Right lobe of liver (tissue), 6 donors: Measurements from ENCODE around the gene DNAJC11. TPM values are rescaled to one million over a fixed set of nuclear protein-coding genes. Genes with fewer than 3 reads are reported as not detected.

ENCODE experiments used
- ATAC-seq, 4 donors: fragments of 200-7000 bp; cut with Tn5 transposase; one replicate each; pipeline ENCODE4 v1.9.1; 2020; ENCODE audit warnings: mild to moderate bottlenecking in 4 of 4, moderate library complexity in 4 of 4
- DNase-seq, 3 donors: peaks; one replicate each; pipeline ENCODE4 v3.0.0-alpha.2; 2020
- H3K27ac ChIP-seq, 3 donors: fragments of 200-600 bp; one replicate each; pipeline ENCODE4 v1.8.0; 2022
- H3K27me3 ChIP-seq, 2 donors: fragments of 200-600 bp; one replicate each; pipeline ENCODE4 v1.8.0; 2022
- H3K36me3 ChIP-seq, 4 donors: fragments of 200-600 bp; sonication (generic) in 1 of 4; one replicate each; pipeline versions ENCODE4 v1.5.1 to v1.8.0; 2017 to 2022; ENCODE audit warnings: control low read depth in 1 of 4
- H3K4me1 ChIP-seq, 4 donors: fragments of 200-600 bp; sonication (generic) in 1 of 4; one replicate each; pipeline versions ENCODE4 v1.5.1 to v1.8.0; 2017 to 2022; ENCODE audit warnings: control low read depth in 1 of 4
- H3K4me3 ChIP-seq, 3 donors: fragments of 200-600 bp; one replicate each; pipeline ENCODE4 v1.8.0; 2022
- H3K9me3 ChIP-seq, 4 donors: fragments of 200-600 bp; sonication (generic) in 1 of 4; one replicate each; pipeline versions ENCODE4 v1.5.1 to v1.8.0; 2017 to 2022; ENCODE audit warnings: control low read depth in 1 of 4
- CTCF ChIP-seq, 4 donors: fragments of 200-600 bp in 3 of 4; fragments of 450-650 bp in 1 of 4; IDR thresholded peaks; one replicate each; pipeline versions ENCODE4 v1.5.1 to v1.8.0; 2016 to 2022; ENCODE audit warnings: antibody characterized with exemption in 4 of 4, mild to moderate bottlenecking in 2 of 4
- POLR2A ChIP-seq: fragments of 450-650 bp; IDR thresholded peaks from one replicate; pipeline ENCODE4 v1.6.1; 2017; ENCODE audit warnings: antibody characterized with exemption, mild to moderate bottlenecking
- WGBS: methylation state at CpG from one replicate; pipeline ENCODE4 v1.1.6; 2018; ENCODE audit warnings: low coverage, low lambda C conversion rate; ENCODE audit not compliant: insufficient coverage; ENCODE audit errors: missing lambda C conversion rate; 5-methylcytosine and 5-hydroxymethylcytosine counted together
- intact Hi-C, 2 donors: fragments of 100-400 bp; cut with DNase I; formaldehyde crosslinking; loops; one replicate each; pipeline versions ENCODE4 v1.11.2 to v1.14.1; 2022
- total RNA-seq, 6 experiments: library from RNA; depleted of rRNA in 2 of 6; stranded (reverse); fragments of >200 nt in 2 of 6; fragmentation: NEBNext Ultra II Directional in 3 of 6; extraction: Animal tissue kit (Norgen Biotek cat#: 25700) in 3 of 6; gene quantifications; one replicate each; pipeline versions ENCODE4 v1.1.0 to v1.2.4, GENCODE V29; 2016 to 2023
- donor health status: DM: no; HTN: yes; CAD: no.
- donor health status: DM: no; HTN: no; CAD: no.
- donor health status: DM: no; HTN: no; CAD: no.
- donor health status: DM: no; HTN: yes; CAD: no.
- donor health status: DM: no; HTN: yes; CAD: no.

The DNAJC11 gene
- total RNA-seq, 6 experiments from 2014 or later, result 24.9 to 36.0 (median 28.6) TPM

- Histone ChIP-seq H3K4me1 (peaks cover 0 to 31% (median 17%) of the 10 kb centered on the region in 4 donors), H3K27ac (no peak overlapping the region), H3K9me3 (no peaks in the 10 kb centered on the region), H3K27me3 (no peaks in the 10 kb centered on the region), H3K36me3 (peaks cover 0 to 19% (median 4%) of the 10 kb centered on the region in 4 donors), H3K4me3 (no peak overlapping the region)
- no peak for DNase-seq
- WGBS, result 100% methylated on average over 2 of the region's 12 CpGs
- intact Hi-C loops, result no loop called here
- TF ChIP-seq CTCF (IDR thresholded peaks at IDR 0.05) (no peak), POLR2A (no peak)
- no peak for ATAC-seq
Measured at GRCh38 chr1:6585081-6585722, 116.4 kb downstream of the DNAJC11 start.

Other genes starting within 250 kb of the DNAJC11 start
- 1 to 10 TPM; 1.1 to 3.2 (median 2.1) TPM for gene TNFRSF25, start 235.6 kb downstream of the DNAJC11 start, total RNA-seq
- gene PLEKHG5, start 210.1 kb downstream of the DNAJC11 start, total RNA-seq, result 1 to 10 TPM in 5 of 6 experiments, under 1 TPM in 1; 0.70 to 2.3 (median 1.5) TPM
- gene NOL9, start 147.3 kb downstream of the DNAJC11 start, total RNA-seq, result 10 to 100 TPM in 3 of 6 experiments, 1 to 10 TPM in 3; 8.9 to 13.1 (median 10.7) TPM
- gene TAS1R1, start 146.5 kb downstream of the DNAJC11 start, total RNA-seq, result under 1 TPM in 1 of 6 experiments, not detected in 5; 0.26 TPM
- 10 to 100 TPM in 4 of 6 experiments, 1 to 10 TPM in 2; 5.9 to 43.1 (median 19.5) TPM for gene ZBTB48, start 121.8 kb downstream of the DNAJC11 start, total RNA-seq
- 10 to 100 TPM; 12.1 to 24.6 (median 20.0) TPM for gene KLHL21, start 98.9 kb downstream of the DNAJC11 start, total RNA-seq
- 1 to 10 TPM; 2.7 to 6.2 (median 4.5) TPM for gene PHF13, start 88.1 kb downstream of the DNAJC11 start, total RNA-seq
- 10 to 100 TPM in 4 of 6 experiments, 1 to 10 TPM in 2; 5.9 to 11.3 (median 10.3) TPM for gene THAP3, start 76.9 kb downstream of the DNAJC11 start, total RNA-seq
- gene CAMTA1, start 83.6 kb upstream of the DNAJC11 start, total RNA-seq, result 10 to 100 TPM; 32.3 to 49.4 (median 37.2) TPM